Esophagus squamous epithelium (tissue), 5 donors: Measurements from ENCODE around the gene DTNB. TPM values are rescaled to one million over a fixed set of nuclear protein-coding genes. Genes with fewer than 3 reads are reported as not detected.

Experiments used
- DNase-seq: peaks from one replicate; lab custom pipeline; 2025; lab: John Stamatoyannopoulos, UW
- H3K27ac ChIP-seq, 4 donors: fragments of 200-600 bp; sonication (generic); one replicate each; pipeline ENCODE4 v1.5.1; 2016 to 2019; ENCODE audit warnings: mild to moderate bottlenecking in 1 of 4
- H3K27me3 ChIP-seq, 4 donors: fragments of 200-600 bp; sonication (generic); 1 replicate in 3 of 4; 2 replicates in 1 of 4; pipeline versions ENCODE4 v1.5.1 to v1.6.0; 2017 to 2021; ENCODE audit warnings: antibody characterized with exemption in 1 of 4
- H3K36me3 ChIP-seq, 3 donors: fragments of 200-600 bp; sonication (generic); one replicate each; pipeline ENCODE4 v1.5.1; 2016 to 2019
- H3K4me1 ChIP-seq, 3 donors: fragments of 200-600 bp; sonication (generic); one replicate each; pipeline ENCODE4 v1.5.1; 2017 to 2019
- H3K4me3 ChIP-seq, 4 donors: fragments of 200-600 bp; sonication (generic); 1 replicate in 3 of 4; 2 replicates in 1 of 4; pipeline ENCODE4 v1.5.1; 2016 to 2019; ENCODE audit warnings: mild to moderate bottlenecking in 2 of 4, moderate library complexity in 1 of 4
- H3K9me3 ChIP-seq, 3 donors: fragments of 200-600 bp; sonication (generic); one replicate each; pipeline ENCODE4 v1.5.1; 2016 to 2019
- CTCF ChIP-seq, 6 experiments: fragments of 450-650 bp in 4 of 6; fragments of 200-600 bp in 2 of 6; sonication (generic) in 2 of 6; IDR thresholded peaks; one replicate each; pipeline ENCODE4 v1.5.1; 2016 to 2019; ENCODE audit warnings: antibody characterized with exemption in 6 of 6, mild to moderate bottlenecking in 4 of 6, moderate library complexity in 4 of 6
- POLR2A ChIP-seq, 4 donors: fragments of 450-650 bp; IDR thresholded peaks; one replicate each; pipeline ENCODE4 v1.6.1; 2017; ENCODE audit warnings: antibody characterized with exemption in 4 of 4, mild to moderate bottlenecking in 4 of 4, moderate library complexity in 3 of 4
- WGBS, 2 donors: methylation state at CpG; one replicate each; pipeline ENCODE4 v1.1.5; 2018; 5-methylcytosine and 5-hydroxymethylcytosine counted together
- intact Hi-C: fragments of 100-400 bp; cut with DNase I; formaldehyde crosslinking; loops from one replicate; pipeline ENCODE4 v1.15.0; 2022
- total RNA-seq, 4 donors: library from RNA; depleted of rRNA; stranded (reverse); fragments of >200 nt; gene quantifications; one replicate each; pipeline ENCODE4 v1.1.0, GENCODE V29; 2016
- donor health status: DM: yes; HTN: yes; CAD: no.

Gene DTNB
- total RNA-seq, 4 donors from 2014 or later: 7.8 to 17.2 (median 9.6) TPM

DNA sequence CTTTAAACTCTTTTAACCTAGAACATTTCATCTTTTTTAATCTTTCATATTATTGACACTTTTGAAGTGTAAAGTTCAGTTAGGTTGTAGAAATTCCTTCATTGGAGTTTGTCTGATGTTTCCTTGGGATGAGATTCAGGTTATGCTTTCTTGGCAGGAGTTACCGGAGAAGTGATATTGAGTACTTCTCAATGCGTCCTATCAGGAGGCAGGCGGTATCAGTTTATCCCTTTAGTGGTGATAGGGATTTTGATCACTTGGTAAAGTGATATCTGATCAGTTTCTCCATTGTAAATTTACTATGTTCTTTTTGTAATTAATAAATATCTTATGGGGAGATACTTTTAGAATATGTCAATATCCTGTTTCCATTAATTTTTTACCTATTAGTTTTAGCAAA lies 78.4 kb downstream of the DTNB start:
- Histone ChIP-seq H3K27ac (no peak overlapping the region), H3K36me3 (peaks cover 0 to 3% (median 0%) of the 10 kb centered on the region in 3 donors), H3K4me1 (peaks cover 0 to 12% (median 10%) of the 10 kb centered on the region in 3 donors), H3K4me3 (no peak overlapping the region), H3K27me3 (no peaks in the 10 kb centered on the region), H3K9me3 (no peaks in the 10 kb centered on the region)
- intact Hi-C loops: no loop called here
- WGBS, 2 donors: 91 to 93% methylated on average over 3 of the region's 3 CpGs
- no peak for DNase-seq
- no peak for TF ChIP-seq POLR2A (IDR thresholded peaks at IDR 0.05)
- no peak for TF ChIP-seq CTCF (IDR thresholded peaks at IDR 0.05)

DNA sequence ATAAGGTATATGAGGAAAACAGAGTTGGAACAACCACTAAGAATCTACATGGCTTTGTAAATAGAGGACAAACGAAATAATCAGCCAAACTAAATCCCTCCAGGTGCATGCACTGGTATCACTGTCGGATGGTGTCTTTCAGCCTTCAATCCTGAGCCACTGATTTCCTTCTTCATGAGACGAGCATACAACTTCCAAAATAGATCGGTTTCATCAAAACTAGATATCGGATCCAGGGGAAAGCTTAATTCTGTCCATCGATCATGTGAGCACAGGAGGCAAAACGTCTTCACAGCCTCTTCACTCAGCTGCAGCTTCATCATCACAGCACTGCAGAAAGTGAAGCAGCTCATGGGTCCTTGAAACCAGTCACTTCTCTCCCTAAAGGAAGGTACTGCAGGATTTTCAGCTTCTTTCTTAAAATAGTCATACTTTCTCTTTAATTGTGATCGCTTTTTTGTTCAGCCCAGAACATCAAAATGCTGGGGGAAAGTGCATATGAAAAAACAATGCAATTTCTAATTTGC lies 80.5 kb downstream of the DTNB start:
- H3K27ac ChIP-seq: no peak overlapping the region
- no peaks in the 10 kb centered on the region for H3K36me3 ChIP-seq
- TF ChIP-seq POLR2A (IDR thresholded peaks at IDR 0.05) (no peak), CTCF (IDR thresholded peaks at IDR 0.05) (no peak)
- H3K9me3 ChIP-seq: no peaks in the 10 kb centered on the region
- peaks cover 0 to 12% (median 10%) of the 10 kb centered on the region in 3 donors for H3K4me1 ChIP-seq
- 80 to 81% methylated on average over 8 of the region's 8 CpGs for WGBS, 2 donors
- intact Hi-C loops: no loop called here
- no peak for DNase-seq
- H3K4me3 ChIP-seq: no peak overlapping the region
- H3K27me3 ChIP-seq: no peaks in the 10 kb centered on the region

- no peaks in the 10 kb centered on the region for H3K9me3 ChIP-seq
- no peak overlapping the region for H3K4me3 ChIP-seq
- intact Hi-C loops: no loop called here
- H3K4me1 ChIP-seq: peaks cover 0 to 12% (median 10%) of the 10 kb centered on the region in 3 donors
- no peak for DNase-seq
- no peaks in the 10 kb centered on the region for H3K27me3 ChIP-seq
- no peak overlapping the region for H3K27ac ChIP-seq
- TF ChIP-seq POLR2A (IDR thresholded peaks at IDR 0.05) (no peak), CTCF (IDR thresholded peaks at IDR 0.05) (no peak)
- 95 to 100% methylated on average over 1 to 5 of the region's 15 CpGs for WGBS, 2 donors
- no peaks in the 10 kb centered on the region for H3K36me3 ChIP-seq
Measured at GRCh38 chr2:25590921-25591505, 82.4 kb downstream of the DTNB start.

DNA sequence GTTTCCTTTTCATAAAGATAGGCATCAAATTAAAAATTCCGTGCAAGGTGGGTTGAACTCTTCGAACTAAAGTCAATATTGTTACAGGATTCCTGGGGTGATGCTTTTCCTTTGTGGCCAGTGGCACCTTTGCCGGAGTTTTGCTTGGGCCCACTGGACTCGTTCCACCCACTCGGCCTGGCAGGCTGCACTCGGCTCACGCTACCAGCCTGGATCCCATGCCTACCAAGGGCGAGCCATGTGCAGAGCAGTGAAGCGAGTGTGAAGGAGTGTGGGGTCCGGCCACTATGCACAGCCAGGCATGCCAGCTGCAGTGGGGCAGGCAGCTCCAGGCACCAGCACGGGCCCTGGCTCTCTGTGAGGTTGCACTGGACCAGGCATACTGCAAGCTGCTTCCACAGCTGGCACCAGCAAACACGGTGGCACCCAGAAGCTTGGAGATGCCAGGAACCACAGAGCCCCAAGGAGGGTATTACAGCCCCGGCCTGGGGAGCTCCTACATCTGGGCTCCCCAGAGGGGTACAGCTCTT lies 83.6 kb downstream of the DTNB start:
- no peaks in the 10 kb centered on the region for H3K27me3 ChIP-seq
- H3K27ac ChIP-seq: no peak overlapping the region
- H3K4me1 ChIP-seq: peaks cover 0 to 12% (median 10%) of the 10 kb centered on the region in 3 donors
- DNase-seq: no peak
- TF ChIP-seq CTCF (IDR thresholded peaks at IDR 0.05) (no peak), POLR2A (IDR thresholded peaks at IDR 0.05) (no peak)
- H3K9me3 ChIP-seq: no peaks in the 10 kb centered on the region
- 91 to 94% methylated on average over 6 to 9 of the region's 13 CpGs for WGBS, 2 donors
- intact Hi-C loops: no loop called here
- no peak overlapping the region for H3K4me3 ChIP-seq
- H3K36me3 ChIP-seq: no peaks in the 10 kb centered on the region

GRCh38 chr2:25588576-25588975 lies 84.8 kb downstream of the DTNB start:
- Histone ChIP-seq H3K27ac (no peak overlapping the region), H3K9me3 (no peaks in the 10 kb centered on the region), H3K4me3 (no peak overlapping the region), H3K27me3 (no peaks in the 10 kb centered on the region), H3K36me3 (no peaks in the 10 kb centered on the region), H3K4me1 (peaks cover 0 to 12% (median 10%) of the 10 kb centered on the region in 3 donors)
- 90 to 98% methylated on average over 2 to 4 of the region's 4 CpGs for WGBS, 2 donors
- intact Hi-C loops: no loop called here
- no peak for DNase-seq
- TF ChIP-seq POLR2A (IDR thresholded peaks at IDR 0.05) (no peak), CTCF (IDR thresholded peaks at IDR 0.05) (no peak)
